ENCODE data around the gene NDFIP2.

- TF ChIP-seq, protein P1, sequence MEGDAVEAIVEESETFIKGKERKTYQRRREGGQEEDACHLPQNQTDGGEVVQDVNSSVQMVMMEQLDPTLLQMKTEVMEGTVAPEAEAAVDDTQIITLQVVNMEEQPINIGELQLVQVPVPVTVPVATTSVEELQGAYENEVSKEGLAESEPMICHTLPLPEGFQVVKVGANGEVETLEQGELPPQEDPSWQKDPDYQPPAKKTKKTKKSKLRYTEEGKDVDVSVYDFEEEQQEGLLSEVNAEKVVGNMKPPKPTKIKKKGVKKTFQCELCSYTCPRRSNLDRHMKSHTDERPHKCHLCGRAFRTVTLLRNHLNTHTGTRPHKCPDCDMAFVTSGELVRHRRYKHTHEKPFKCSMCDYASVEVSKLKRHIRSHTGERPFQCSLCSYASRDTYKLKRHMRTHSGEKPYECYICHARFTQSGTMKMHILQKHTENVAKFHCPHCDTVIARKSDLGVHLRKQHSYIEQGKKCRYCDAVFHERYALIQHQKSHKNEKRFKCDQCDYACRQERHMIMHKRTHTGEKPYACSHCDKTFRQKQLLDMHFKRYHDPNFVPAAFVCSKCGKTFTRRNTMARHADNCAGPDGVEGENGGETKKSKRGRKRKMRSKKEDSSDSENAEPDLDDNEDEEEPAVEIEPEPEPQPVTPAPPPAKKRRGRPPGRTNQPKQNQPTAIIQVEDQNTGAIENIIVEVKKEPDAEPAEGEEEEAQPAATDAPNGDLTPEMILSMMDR (IDR thresholded peaks at IDR 0.05 in 8 of 11, conservative IDR thresholded peaks at IDR 0.05 in 3 of 11) = no peak
- TF ChIP-seq POLR2AphosphoS5 (IDR thresholded peaks at IDR 0.05) = no peak
These were observed 714 bp downstream of the NDFIP2 start for GRCh38 chr13:79481685-79482052.

Measured in spleen (tissue), 7 donors.